Astrocyte (in vitro differentiated cells and primary cell): ENCODE measurements around the gene RPL18. TPM values are rescaled to one million over a fixed set of nuclear protein-coding genes. Genes with fewer than 3 reads are reported as not detected.

Source experiments
- DNase-seq: peaks from one replicate; pipeline ENCODE4 v3.0.0-alpha.2; 2010; ENCODE audit warnings: low read depth
- FAIRE-seq: peaks from 2 replicates; lab custom pipeline; 2011; peaks lifted over from hg19 to GRCh38; lab: Jason Lieb, UNC
- H2AFZ ChIP-seq: 2 replicates; pipeline ENCODE4 v1.6.0; 2012; ENCODE audit warnings: low read depth, low read length, inconsistent platforms
- H3K27ac ChIP-seq: 2 replicates; pipeline ENCODE4 v1.5.1; 2011; ENCODE audit warnings: low read depth, low read length, inconsistent platforms
- H3K27me3 ChIP-seq: 2 replicates; pipeline ENCODE4 v1.6.0; 2011; ENCODE audit warnings: low read length, inconsistent platforms; ENCODE audit not compliant: insufficient read depth
- H3K36me3 ChIP-seq: 2 replicates; pipeline ENCODE4 v1.5.1; 2011; ENCODE audit warnings: low read length, inconsistent platforms; ENCODE audit not compliant: insufficient read depth
- H3K4me1 ChIP-seq: 2 replicates; pipeline ENCODE4 v1.5.1; 2011; ENCODE audit warnings: low read length, inconsistent platforms; ENCODE audit not compliant: insufficient read depth
- H3K4me2 ChIP-seq: 2 replicates; pipeline ENCODE4 v1.6.0; 2012; ENCODE audit warnings: low read length, inconsistent platforms
- H3K4me3 ChIP-seq: 2 replicates; pipeline ENCODE4 v1.5.1; 2011; ENCODE audit warnings: low read depth, mild to moderate bottlenecking, low read length, inconsistent platforms; ENCODE audit not compliant: insufficient read depth
- H3K79me2 ChIP-seq: 2 replicates; pipeline ENCODE4 v1.6.0; 2012; ENCODE audit warnings: mild to moderate bottlenecking, low read length, inconsistent platforms; ENCODE audit not compliant: insufficient read depth
- H3K9ac ChIP-seq: 2 replicates; pipeline ENCODE4 v1.6.0; 2012; ENCODE audit warnings: mild to moderate bottlenecking, low read length, inconsistent platforms
- H3K9me3 ChIP-seq: 2 replicates; pipeline ENCODE4 v1.5.1; 2012; ENCODE audit warnings: low read depth, mild to moderate bottlenecking, low read length, inconsistent platforms; ENCODE audit not compliant: insufficient read depth
- H4K20me1 ChIP-seq: 2 replicates; pipeline ENCODE4 v1.6.0; 2012; ENCODE audit warnings: low read length, inconsistent platforms; ENCODE audit not compliant: insufficient read depth
- H3K27ac Mint-ChIP-seq: one replicate; pipeline ENCODE4 v1.8.0; 2021; ENCODE audit warnings: mild to moderate bottlenecking, mixed read lengths; ENCODE audit not compliant: unreplicated experiment
- H3K27me3 Mint-ChIP-seq: one replicate; pipeline ENCODE4 v1.8.0; 2021; ENCODE audit warnings: low read depth, mixed read lengths; ENCODE audit not compliant: unreplicated experiment
- H3K36me3 Mint-ChIP-seq: one replicate; pipeline ENCODE4 v1.8.0; 2021; ENCODE audit warnings: low read depth, mixed read lengths; ENCODE audit not compliant: unreplicated experiment
- H3K4me1 Mint-ChIP-seq: one replicate; pipeline ENCODE4 v1.8.0; 2021; ENCODE audit warnings: low read depth, mixed read lengths; ENCODE audit not compliant: unreplicated experiment
- H3K4me3 Mint-ChIP-seq: one replicate; pipeline ENCODE4 v1.8.0; 2021; ENCODE audit warnings: mild to moderate bottlenecking, moderate library complexity, mixed read lengths; ENCODE audit not compliant: unreplicated experiment
- H3K9me3 Mint-ChIP-seq: one replicate; pipeline ENCODE4 v1.8.0; 2021; ENCODE audit warnings: mild to moderate bottlenecking, mixed read lengths; ENCODE audit not compliant: unreplicated experiment
- CTCF ChIP-seq: IDR thresholded peaks from 2 replicates; pipeline ENCODE4 v1.5.1; 2011; ENCODE audit warnings: low read depth, mild to moderate bottlenecking, inconsistent platforms, low read length, moderate library complexity; ENCODE audit not compliant: insufficient read depth
- EZH2 ChIP-seq: IDR thresholded peaks from 2 replicates; pipeline ENCODE4 v1.6.1; 2012; ENCODE audit warnings: mild to moderate bottlenecking, low read length, inconsistent platforms; ENCODE audit not compliant: insufficient read depth
- total RNA-seq: library from RNA; stranded (reverse); gene quantifications from 2 replicates; pipeline ENCODE4 v1.2.1, GENCODE V29; 2021

RPL18 gene
- total RNA-seq, 1 donor from 2014 or later: 1,102 TPM

- Histone ChIP-seq H3K27ac (no peak overlapping the region), H3K27me3 (no peaks in the 10 kb centered on the region), H2AFZ (no peak overlapping the region), H3K4me1 (peaks cover 20% of the 10 kb centered on the region), H3K4me3 (no peak overlapping the region), H3K4me2 (no peak overlapping the region), H3K9me3 (no peaks in the 10 kb centered on the region), H3K9ac (no peak overlapping the region), H3K79me2 (peaks cover 17% of the 10 kb centered on the region), H4K20me1 (peaks cover 4% of the 10 kb centered on the region), H3K36me3 (no peaks in the 10 kb centered on the region)
- H3K4me1 Mint-ChIP-seq: peaks cover 7% of the 10 kb centered on the region
- peaks cover 5% of the 10 kb centered on the region for H3K36me3 Mint-ChIP-seq
- no peaks in the 10 kb centered on the region for H3K27me3 Mint-ChIP-seq
- no peak overlapping the region for H3K27ac Mint-ChIP-seq
- H3K4me3 Mint-ChIP-seq: no peak overlapping the region
- no peak for DNase-seq
- TF ChIP-seq CTCF: no peak
- no peak for TF ChIP-seq EZH2
- no peaks in the 10 kb centered on the region for H3K9me3 Mint-ChIP-seq
- FAIRE-seq: no peak
Measured at GRCh38 chr19:48627865-48628314, 8.9 kb upstream of the RPL18 start.

- Mint-ChIP-seq H3K4me3 (peak overlapping the region; percentile 16), H3K4me1 (peaks cover 9% of the 10 kb centered on the region), H3K9me3 (no peaks in the 10 kb centered on the region), H3K27ac (no peak overlapping the region), H3K27me3 (no peaks in the 10 kb centered on the region), H3K36me3 (peaks cover 5% of the 10 kb centered on the region)
- no peak for FAIRE-seq
- Histone ChIP-seq H3K4me3 (no peak overlapping the region), H3K4me2 (no peak overlapping the region), H3K36me3 (no peaks in the 10 kb centered on the region), H3K79me2 (peaks cover 17% of the 10 kb centered on the region), H3K9me3 (no peaks in the 10 kb centered on the region), H4K20me1 (peaks cover 4% of the 10 kb centered on the region), H3K27ac (no peak overlapping the region), H3K4me1 (peaks cover 20% of the 10 kb centered on the region), H3K27me3 (no peaks in the 10 kb centered on the region), H3K9ac (no peak overlapping the region), H2AFZ (no peak overlapping the region)
- DNase-seq: no peak
- TF ChIP-seq EZH2 (no peak), CTCF (no peak)
Measured at GRCh38 chr19:48627201-48627864, 8.4 kb upstream of the RPL18 start.

GRCh38 chr19:48625891-48626327, 6.9 kb upstream of the RPL18 start:
- Mint-ChIP-seq H3K36me3 (peaks cover 5% of the 10 kb centered on the region), H3K27ac (no peak overlapping the region), H3K9me3 (no peaks in the 10 kb centered on the region), H3K4me3 (no peak overlapping the region), H3K4me1 (peaks cover 12% of the 10 kb centered on the region), H3K27me3 (no peaks in the 10 kb centered on the region)
- Histone ChIP-seq H3K4me3 (no peak overlapping the region), H3K27me3 (no peaks in the 10 kb centered on the region), H2AFZ (no peak overlapping the region), H3K9me3 (no peaks in the 10 kb centered on the region), H3K4me1 (peaks cover 18% of the 10 kb centered on the region), H3K9ac (no peak overlapping the region), H3K79me2 (peaks cover 17% of the 10 kb centered on the region), H3K27ac (no peak overlapping the region), H3K36me3 (no peaks in the 10 kb centered on the region), H3K4me2 (no peak overlapping the region), H4K20me1 (peaks cover 4% of the 10 kb centered on the region)
- DNase-seq (no peak), FAIRE-seq (no peak)
- TF ChIP-seq EZH2 (no peak), CTCF (no peak)
